RPMI7951 (cell line): Measurements from ENCODE around the gene FMNL2. TPM values are rescaled to one million over a fixed set of nuclear protein-coding genes. Genes with fewer than 3 reads are reported as not detected.

Experiments used
- DNase-seq: peaks from one replicate; pipeline ENCODE4 v3.0.0-alpha.2; 2012; ENCODE audit warnings: low read depth
- total RNA-seq: library from RNA; depleted of rRNA; stranded (reverse); fragments of >200 nt; shearing (Covaris generic); gene quantifications from 2 replicates; pipeline ENCODE4 v1.2.3, GENCODE V29; 2014

Gene FMNL2
- total RNA-seq, 1 experiment from 2014 or later: 51.7 TPM

DNA sequence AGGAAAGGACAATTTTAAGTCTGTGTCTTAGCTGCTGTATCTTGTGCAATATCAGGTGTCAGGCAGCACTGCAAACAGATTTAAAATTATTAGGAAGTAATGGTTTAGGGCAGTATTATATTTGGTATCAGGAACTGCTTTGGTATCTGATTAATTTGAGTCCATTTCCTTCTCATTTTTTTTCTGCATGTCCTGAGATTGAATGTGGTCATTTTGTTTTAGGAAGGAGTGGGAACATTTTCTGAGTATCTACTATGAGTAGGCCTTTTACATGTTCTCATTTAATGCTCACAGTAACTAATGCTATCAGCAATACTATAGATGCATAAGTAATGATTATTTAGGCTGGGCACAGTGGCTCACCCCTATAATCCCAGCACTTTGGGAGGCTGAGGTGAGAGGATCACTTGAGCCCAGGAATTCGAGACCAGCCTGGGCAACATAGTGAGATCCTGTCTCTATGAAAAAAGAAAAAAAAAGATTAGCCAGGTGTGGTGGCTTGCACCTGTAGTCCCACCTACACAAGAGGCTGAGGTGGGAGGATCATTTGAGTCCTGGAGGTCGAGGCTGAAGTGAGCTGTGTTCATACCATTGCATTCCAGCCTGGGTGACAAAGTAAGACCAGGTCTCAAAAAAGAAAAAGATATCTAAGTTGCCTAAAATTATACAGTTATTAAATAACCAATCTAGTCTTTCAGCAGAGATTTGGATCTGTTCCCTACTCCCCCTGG is 4.7 kb downstream of the FMNL2 start:
- no peak for DNase-seq

DNA sequence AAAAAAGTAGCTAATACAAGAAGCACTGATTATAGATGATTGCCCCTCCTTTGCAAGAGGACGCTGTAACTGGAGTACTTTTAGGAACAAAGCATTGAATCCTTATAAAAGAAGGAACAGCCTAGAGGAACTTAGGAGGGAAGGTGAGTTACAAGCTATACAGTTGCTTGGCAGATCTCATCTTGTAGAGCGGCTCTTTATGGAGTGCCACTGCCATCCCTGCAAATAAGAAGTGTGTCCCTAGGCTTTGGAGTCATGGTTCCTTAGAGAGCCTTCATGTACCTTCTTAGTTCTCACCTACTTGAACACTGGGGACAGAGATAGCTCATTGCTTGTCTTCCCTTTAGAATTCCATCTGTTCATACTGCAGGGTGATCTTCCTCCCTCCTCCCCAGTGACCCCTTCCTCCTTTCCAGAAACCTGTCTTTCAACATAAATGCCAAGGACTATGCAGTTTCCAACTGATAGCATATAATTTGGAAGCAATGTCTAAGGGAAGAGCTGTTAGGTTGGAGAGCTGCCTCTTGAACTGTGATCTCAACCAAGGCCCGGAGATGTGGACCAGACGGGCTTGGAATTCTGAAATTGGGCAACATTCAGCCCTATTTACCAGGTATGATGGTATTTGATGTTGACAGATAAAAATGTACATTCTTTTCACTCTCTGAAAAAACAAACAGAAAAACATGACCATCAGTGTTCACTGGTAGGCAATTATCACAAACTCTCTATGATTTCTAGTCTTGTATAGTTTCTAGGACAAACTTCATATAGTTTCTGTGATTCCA is 7.5 kb downstream of the FMNL2 start:
- no peak for DNase-seq

DNA sequence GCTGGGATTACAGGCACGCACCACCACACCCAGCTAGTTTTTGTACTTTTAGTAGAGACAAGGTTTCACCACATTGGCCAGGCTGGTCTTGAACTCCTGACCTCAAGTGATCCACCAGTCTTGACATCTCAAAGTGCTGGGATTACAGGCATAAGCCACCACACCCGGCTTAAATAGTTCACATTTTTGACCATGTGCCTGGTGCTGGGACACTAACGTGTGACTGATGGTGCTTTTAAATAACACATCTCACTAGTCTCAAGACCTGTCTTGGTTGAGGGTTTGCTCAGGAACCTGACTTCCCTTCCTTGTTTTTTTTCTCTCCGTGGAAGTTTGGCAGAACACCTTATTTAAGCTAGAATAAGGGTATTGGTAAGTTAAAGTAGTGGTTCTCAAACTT is 8.5 kb downstream of the FMNL2 start:
- no peak for DNase-seq

GRCh38 chr2:152344579-152345195 is 9.7 kb downstream of the FMNL2 start:
- no peak for DNase-seq

DNA sequence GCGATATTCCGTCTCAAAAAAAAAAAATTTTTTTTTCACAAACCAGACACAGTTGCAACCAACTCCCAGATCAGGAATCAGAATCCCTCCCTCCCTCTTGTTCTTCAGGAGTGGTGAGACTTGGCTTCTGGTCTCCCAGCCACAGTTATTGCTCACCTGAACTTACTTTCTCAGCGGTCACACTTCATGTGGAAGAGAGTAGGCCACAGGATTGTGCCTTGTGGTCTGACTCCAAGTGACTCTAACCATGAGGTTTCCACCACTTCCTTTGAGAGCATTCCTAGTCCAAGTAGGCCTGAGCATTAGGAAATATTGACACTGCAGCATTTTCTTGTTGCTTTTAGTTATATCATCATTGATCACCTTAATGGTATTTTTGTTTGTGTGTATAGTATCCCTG is 12.1 kb downstream of the FMNL2 start:
- peak; percentile 82 for DNase-seq

- no peak for DNase-seq
Measured at GRCh38 chr2:152348388-152348787, 13.4 kb downstream of the FMNL2 start.

DNA sequence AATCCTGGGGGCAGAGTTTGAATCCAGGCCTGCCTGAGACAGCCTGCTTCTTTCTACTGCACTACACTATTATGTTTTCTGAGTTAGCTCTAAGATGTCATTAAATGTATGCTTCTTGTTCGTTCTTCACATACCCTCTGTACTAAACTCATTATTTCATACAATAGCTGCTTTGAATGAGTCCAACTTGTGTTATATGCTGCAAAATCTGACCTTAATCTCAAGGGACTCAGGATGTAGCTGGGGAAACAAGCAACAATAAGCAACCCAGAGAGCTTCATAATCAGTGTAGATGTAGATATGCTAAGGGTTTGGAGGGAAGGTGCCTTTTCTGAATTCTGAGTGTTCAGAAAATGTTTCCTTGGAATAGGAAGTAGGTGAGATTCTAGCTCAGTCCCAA is 14.4 kb downstream of the FMNL2 start:
- no peak for DNase-seq

DNA sequence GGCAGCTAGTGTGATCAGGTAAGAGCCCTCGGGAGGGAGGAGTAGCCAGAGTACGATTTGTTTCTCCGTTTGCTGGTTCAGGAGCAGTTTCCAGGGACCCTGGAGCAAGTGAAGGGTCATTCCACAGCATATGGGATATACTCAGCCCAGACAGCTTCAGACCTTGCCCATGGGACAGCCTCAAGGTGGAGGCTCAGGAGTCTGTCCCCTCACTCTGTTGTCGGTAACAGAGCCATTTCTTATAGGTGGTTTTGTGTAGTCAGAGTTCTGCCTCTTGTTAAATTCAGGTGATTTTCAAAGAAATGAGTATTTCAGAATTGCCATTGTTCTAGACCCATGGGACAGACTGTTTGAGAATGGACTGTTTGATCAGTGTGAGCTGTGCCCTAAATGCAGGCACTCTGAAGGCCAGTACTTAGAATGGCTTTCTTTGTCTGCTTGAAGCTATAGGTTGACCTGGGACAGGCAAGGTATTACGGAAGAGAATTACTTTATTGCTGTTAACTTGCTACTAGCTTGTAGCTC is 15.2 kb downstream of the FMNL2 start:
- no peak for DNase-seq

- peak; percentile 14 for DNase-seq
Measured at GRCh38 chr2:152352616-152353015, 17.6 kb downstream of the FMNL2 start.

GRCh38 chr2:152353364-152353763 is 18.4 kb downstream of the FMNL2 start:
- DNase-seq: no peak

DNA sequence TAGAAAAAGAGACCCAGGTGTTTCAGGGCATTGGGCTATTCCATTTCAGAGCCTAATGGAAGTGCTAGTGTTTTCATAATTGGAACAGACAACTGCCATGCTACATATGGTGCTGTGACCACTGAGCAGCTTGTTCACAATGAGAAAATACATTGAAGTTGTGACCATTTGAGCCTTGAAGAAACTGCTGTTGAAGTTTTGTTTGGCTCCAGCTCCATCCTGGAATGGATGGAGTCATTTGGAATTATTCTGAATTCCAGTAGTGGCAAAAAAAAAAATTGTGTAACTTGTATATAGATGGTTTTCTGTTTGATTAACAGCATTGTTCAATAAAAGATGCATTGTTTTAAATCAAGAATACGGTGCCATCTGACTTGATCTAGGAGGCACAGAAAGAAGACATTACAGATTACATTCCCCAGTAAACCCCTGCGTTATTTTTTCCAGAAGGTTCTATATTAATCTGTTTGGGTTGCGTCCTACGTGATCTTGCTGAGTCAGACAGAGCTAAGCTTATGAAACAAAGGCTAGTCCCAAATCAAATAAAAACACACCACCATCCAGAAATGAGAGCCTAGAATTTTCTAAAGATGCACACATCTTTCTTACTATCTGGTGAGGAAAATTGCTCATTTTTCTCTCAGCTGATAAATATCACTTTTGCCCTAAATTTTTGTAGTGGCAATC is 19.2 kb downstream of the FMNL2 start:
- DNase-seq: no peak

DNA sequence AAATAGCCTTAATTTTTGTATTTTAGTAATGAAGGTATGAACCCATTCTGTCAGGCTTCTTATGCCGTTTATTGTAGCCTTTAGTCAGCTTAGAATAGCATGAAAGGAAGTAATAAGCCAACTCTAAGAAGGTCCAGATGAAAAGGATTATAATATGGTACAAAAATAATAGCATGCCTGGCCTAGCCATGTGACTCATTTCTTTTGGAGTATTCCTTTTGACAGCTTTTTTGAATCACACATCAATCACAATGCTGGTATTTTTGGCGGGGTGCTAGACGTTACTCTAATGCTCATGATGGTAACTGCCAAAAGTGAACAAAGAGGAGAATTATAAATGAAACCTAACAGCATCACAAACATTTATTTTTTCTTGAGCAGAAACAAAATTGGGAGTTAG is 19.9 kb downstream of the FMNL2 start:
- peak; percentile 37 for DNase-seq

- DNase-seq: peak; percentile 14
Measured at GRCh38 chr2:152355409-152355831, 20.4 kb downstream of the FMNL2 start.

GRCh38 chr2:152359573-152360363 is 24.8 kb downstream of the FMNL2 start:
- DNase-seq: no peak

GRCh38 chr2:152363936-152364335 is 29.0 kb downstream of the FMNL2 start:
- DNase-seq: no peak

GRCh38 chr2:152367547-152368390 is 32.8 kb downstream of the FMNL2 start:
- DNase-seq: peak; percentile 22

- DNase-seq: peak; percentile 86
Measured at GRCh38 chr2:152369176-152369860, 34.3 kb downstream of the FMNL2 start.

GRCh38 chr2:152370783-152371182 is 35.8 kb downstream of the FMNL2 start:
- DNase-seq: no peak

GRCh38 chr2:152372438-152372984 is 37.5 kb downstream of the FMNL2 start:
- DNase-seq: no peak
